ENCODE results near the gene PCBD1.

Gene PCBD1

DNA sequence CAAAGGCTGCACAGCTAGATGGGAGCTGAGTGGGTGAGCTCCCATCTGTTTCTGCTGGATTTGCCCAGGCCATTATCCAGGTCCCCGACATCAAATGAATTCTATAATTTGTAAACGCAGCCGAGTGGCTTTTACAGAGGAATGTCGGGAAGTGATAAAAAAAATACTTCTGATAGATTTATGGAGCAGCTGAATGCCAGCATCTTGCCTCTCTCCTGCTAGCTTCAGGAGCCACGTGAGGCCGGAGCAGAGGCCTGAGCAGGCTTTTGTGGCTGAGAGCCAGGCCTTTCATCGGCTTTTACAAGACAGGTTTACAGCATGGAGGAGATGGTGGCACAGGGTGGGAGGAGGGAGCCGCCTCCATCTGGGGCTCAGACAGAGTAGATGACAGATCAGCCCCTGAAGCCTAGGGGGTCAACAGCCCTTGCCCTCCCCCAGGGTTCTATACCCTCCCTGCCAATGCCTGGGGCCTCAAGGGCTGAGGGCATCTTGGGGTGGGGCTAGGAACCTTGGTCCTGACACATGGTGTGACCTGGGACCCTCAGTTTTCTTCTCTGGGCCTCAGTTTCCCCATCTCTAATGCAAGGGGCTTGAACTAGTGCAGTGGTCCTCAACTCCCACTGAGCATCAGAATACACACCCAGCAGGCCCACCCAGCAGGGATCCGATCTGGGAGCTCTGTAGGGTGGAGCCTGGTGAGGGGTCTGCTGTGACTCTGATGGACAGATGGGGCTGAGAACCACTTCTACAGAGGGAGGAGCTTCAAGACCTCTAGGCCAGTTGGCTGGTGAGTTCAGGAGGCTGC is 44.2 kb upstream of the PCBD1 start:
- no peak for DNase-seq (ENCODE audit: low read depth)
- no peak overlapping the region for H3K4me3 ChIP-seq (ENCODE audit: control insufficient read depth, low read depth, low read length)
- TF ChIP-seq, protein P1, sequence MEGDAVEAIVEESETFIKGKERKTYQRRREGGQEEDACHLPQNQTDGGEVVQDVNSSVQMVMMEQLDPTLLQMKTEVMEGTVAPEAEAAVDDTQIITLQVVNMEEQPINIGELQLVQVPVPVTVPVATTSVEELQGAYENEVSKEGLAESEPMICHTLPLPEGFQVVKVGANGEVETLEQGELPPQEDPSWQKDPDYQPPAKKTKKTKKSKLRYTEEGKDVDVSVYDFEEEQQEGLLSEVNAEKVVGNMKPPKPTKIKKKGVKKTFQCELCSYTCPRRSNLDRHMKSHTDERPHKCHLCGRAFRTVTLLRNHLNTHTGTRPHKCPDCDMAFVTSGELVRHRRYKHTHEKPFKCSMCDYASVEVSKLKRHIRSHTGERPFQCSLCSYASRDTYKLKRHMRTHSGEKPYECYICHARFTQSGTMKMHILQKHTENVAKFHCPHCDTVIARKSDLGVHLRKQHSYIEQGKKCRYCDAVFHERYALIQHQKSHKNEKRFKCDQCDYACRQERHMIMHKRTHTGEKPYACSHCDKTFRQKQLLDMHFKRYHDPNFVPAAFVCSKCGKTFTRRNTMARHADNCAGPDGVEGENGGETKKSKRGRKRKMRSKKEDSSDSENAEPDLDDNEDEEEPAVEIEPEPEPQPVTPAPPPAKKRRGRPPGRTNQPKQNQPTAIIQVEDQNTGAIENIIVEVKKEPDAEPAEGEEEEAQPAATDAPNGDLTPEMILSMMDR (IDR thresholded peaks at IDR 0.05; ENCODE audit: control insufficient read depth, insufficient read depth, low read depth, low read length, missing control alignments): no peak

DNA sequence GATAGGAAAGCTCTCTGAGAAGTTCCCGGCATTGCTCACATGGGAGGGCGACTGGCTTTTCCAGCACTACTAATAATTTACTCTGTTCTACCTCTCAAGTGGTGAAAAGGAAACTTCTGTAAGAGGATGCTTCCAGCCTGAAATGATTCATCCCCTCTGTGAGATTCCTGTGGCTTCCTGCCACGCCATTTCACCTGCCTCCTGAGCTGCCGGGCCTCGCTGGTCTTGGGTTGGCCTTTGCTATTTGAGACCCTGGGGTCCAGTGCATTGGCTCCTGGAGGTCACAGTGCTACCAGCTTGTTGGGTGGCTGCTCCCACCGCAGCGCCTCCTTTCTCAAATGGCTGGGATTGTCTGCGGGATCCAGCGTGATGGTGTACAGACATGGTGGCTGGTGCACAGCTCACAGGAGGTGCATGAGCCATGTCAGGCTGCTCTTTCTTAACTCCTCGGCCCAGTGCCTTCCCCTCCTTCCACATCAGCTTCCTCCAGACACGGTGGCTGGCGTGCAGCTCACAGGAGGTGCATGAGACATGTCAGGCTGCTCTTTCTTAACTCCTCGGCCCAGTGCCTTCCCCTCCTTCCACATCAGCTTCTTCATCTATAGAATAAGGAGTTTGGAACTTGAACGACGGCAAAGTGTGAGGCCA is 42.9 kb upstream of the PCBD1 start:
- no peak overlapping the region for H3K4me3 ChIP-seq (ENCODE audit: control insufficient read depth, low read depth, low read length)
- no peak for DNase-seq (ENCODE audit: low read depth)
- TF ChIP-seq, protein P1 (IDR thresholded peaks at IDR 0.05; ENCODE audit: control insufficient read depth, insufficient read depth, low read depth, low read length, missing control alignments): no peak

GRCh38 chr10:70930263-70931000 is 42.1 kb upstream of the PCBD1 start:
- TF ChIP-seq, protein P1 (IDR thresholded peaks at IDR 0.05; ENCODE audit: control insufficient read depth, insufficient read depth, low read depth, low read length, missing control alignments): no peak
- H3K4me3 ChIP-seq (ENCODE audit: control insufficient read depth, low read depth, low read length): no peak overlapping the region
- DNase-seq (ENCODE audit: low read depth): no peak

DNA sequence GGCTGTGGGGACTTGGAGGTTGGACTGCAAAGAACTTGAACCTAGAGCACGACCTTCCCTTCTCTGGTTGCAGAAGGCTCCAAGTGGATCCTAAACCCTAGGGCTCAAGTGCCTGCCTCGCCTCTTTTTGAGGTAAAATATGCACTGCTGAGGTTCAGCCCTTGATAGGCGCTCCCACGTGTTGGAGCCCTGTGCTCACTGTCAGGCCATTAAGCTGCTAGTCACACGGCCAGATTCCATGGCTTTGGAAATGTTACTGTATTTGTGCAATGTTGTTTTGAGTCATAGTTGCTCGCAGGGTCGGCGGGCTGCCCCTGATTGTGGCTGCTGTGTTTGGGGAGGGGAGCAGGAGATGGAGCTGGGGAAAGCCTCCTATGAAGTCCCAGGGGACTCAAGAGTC is 39.8 kb upstream of the PCBD1 start:
- DNase-seq (ENCODE audit: low read depth): no peak
- TF ChIP-seq, protein P1 (IDR thresholded peaks at IDR 0.05; ENCODE audit: control insufficient read depth, insufficient read depth, low read depth, low read length, missing control alignments): no peak
- no peak overlapping the region for H3K4me3 ChIP-seq (ENCODE audit: control insufficient read depth, low read depth, low read length)

DNA sequence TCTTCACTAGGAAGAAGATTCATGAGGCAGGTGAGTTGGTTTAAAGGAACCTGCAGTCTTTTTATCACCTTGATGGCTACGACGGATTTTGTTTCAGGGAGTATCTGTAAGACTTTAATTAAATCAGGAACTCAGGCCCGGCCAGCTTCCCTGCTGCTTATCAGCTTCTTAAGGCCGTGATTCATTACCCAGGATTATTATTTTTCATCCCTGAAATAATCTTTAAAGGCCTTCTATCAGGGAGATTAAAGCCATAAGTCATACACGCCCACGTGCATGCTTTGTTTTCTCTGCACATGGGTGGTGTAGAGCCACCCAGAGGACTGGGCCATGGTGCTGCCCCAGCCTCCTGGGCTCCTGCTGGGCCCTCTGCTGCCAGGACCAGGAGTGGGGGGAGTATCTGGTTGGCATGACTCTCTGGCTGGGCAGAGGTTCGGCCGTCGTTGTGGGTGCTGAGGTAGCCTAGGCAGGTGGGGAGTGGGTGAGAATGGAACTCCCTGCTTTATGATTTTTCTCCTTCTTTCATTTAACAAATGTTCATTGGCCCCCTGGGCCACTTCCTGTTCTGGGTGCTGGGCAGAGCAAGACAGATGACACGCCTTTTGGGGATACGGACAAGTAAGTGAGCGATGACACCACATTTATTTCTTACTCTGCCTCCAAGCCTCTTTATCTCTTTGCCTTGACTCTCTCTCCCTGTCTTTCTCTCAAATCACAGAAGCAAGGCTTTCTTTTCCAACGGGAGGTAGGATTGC is 39.0 kb upstream of the PCBD1 start:
- H3K4me3 ChIP-seq (ENCODE audit: control insufficient read depth, low read depth, low read length): no peak overlapping the region
- no peak for DNase-seq (ENCODE audit: low read depth)
- TF ChIP-seq, protein P1 (IDR thresholded peaks at IDR 0.05; ENCODE audit: control insufficient read depth, insufficient read depth, low read depth, low read length, missing control alignments): no peak
